HEK293 (cell line): ENCODE results near the gene TMED4.
"Not testable (repeated sequence)": the region's sequence is repeated elsewhere in the genome, so short reads cannot be mapped to it uniquely, and the experiment has no call there.

Experiments used
- CTCF ChIA-PET: fragments of 350-600 bp; formaldehyde crosslinking; extraction: SDS; loops from one replicate; lab custom pipeline; 2021; ENCODE audit warnings: antibody characterized with exemption; lab: Yijun Ruan, JAX
- POLR2A ChIA-PET: fragments of 300-600 bp; formaldehyde crosslinking; extraction: SDS; loops from one replicate; lab custom pipeline; 2020; ENCODE audit warnings: antibody characterized with exemption, inconsistent platforms; lab: Yijun Ruan, JAX
- H3K27ac ChIP-seq: fragments of 200-500 bp; sonication (Bioruptor generic); 2 replicates; pipeline ENCODE4 v1.5.1; 2014; ENCODE audit warnings: low read depth, low read length, control low read depth, inconsistent platforms; ENCODE audit errors: extremely low read depth
- H3K36me3 ChIP-seq, 2 experiments: fragments of 200-500 bp in 1 of 2; sonication (Bioruptor generic) in 1 of 2; 1 replicate in 1 of 2; 2 replicates in 1 of 2; pipeline ENCODE4 v1.5.1; 2014 to 2017; ENCODE audit warnings: inconsistent platforms in 2 of 2, low read length in 2 of 2; ENCODE audit not compliant: control insufficient read depth in 2 of 2, insufficient read depth in 1 of 2
- H3K4me1 ChIP-seq: fragments of 200-500 bp; sonication (Bioruptor generic); 2 replicates; pipeline ENCODE4 v1.5.1; 2014; ENCODE audit warnings: mild to moderate bottlenecking, low read length, inconsistent platforms; ENCODE audit not compliant: control insufficient read depth, insufficient read depth
- H3K4me3 ChIP-seq: 2 replicates; pipeline ENCODE4 v1.5.1; 2011; ENCODE audit warnings: low read depth, mild to moderate bottlenecking, control low read depth, low read length, moderate library complexity
- H3K9me3 ChIP-seq: fragments of 200-500 bp; sonication (Bioruptor generic); 2 replicates; pipeline ENCODE4 v1.5.1; 2014; ENCODE audit warnings: low read depth, low read length, inconsistent platforms; ENCODE audit not compliant: control insufficient read depth, insufficient read depth
- KLF1 ChIP-seq: fragments of 450-650 bp; formaldehyde crosslinking; IDR thresholded peaks from 2 replicates; pipeline ENCODE4 v1.5.1; 2016; ENCODE audit warnings: missing biosample characterization, missing genetic modification characterization
- SP7 ChIP-seq: fragments of 450-650 bp; formaldehyde crosslinking; IDR thresholded peaks from 2 replicates; pipeline ENCODE4 v1.5.1; 2016; ENCODE audit warnings: missing biosample characterization, missing genetic modification characterization
- ZBTB17 ChIP-seq: fragments of 450-650 bp; formaldehyde crosslinking; IDR thresholded peaks from 2 replicates; pipeline ENCODE4 v1.5.1; 2016; ENCODE audit warnings: missing biosample characterization, missing genetic modification characterization
- ZNF10 ChIP-seq: fragments of 450-650 bp; formaldehyde crosslinking; IDR thresholded peaks from 2 replicates; pipeline ENCODE4 v1.5.1; 2017; ENCODE audit warnings: missing biosample characterization, missing genetic modification characterization
- ZNF133 ChIP-seq: fragments of 450-650 bp; formaldehyde crosslinking; IDR thresholded peaks from 2 replicates; pipeline ENCODE4 v1.5.1; 2016; ENCODE audit warnings: missing biosample characterization, missing genetic modification characterization
- ZNF202 ChIP-seq: fragments of 450-650 bp; formaldehyde crosslinking; IDR thresholded peaks from 2 replicates; pipeline ENCODE4 v1.5.1; 2016; ENCODE audit warnings: missing biosample characterization, missing genetic modification characterization, borderline replicate concordance
- ZNF623 ChIP-seq: fragments of 450-650 bp; formaldehyde crosslinking; IDR thresholded peaks from 2 replicates; pipeline ENCODE4 v1.5.1; 2016; ENCODE audit warnings: missing biosample characterization, missing genetic modification characterization
- ZNF654 ChIP-seq: fragments of 450-650 bp; formaldehyde crosslinking; IDR thresholded peaks from 2 replicates; pipeline ENCODE4 v1.5.1; 2016; ENCODE audit warnings: low read depth, missing biosample characterization, missing genetic modification characterization
- ZNF76 ChIP-seq: fragments of 450-650 bp; formaldehyde crosslinking; IDR thresholded peaks from 2 replicates; pipeline ENCODE4; 2016; ENCODE audit warnings: low read depth, missing biosample characterization, missing genetic modification characterization, borderline replicate concordance
- TF ChIP-seq, protein P1 (sequence below): fragments of 450-650 bp; formaldehyde crosslinking; IDR thresholded peaks from 2 replicates; pipeline ENCODE4 v1.5.1; 2016; ENCODE audit warnings: missing biosample characterization, missing genetic modification characterization
- TF ChIP-seq, protein P2 (sequence below): fragments of 450-650 bp; formaldehyde crosslinking; IDR thresholded peaks from 2 replicates; pipeline ENCODE4 v1.5.1; 2016; ENCODE audit warnings: missing biosample characterization, missing genetic modification characterization
- TF ChIP-seq, protein P3 (sequence below): fragments of 450-650 bp; formaldehyde crosslinking; IDR thresholded peaks from 2 replicates; pipeline ENCODE4 v1.5.1; 2016; ENCODE audit warnings: missing biosample characterization, missing genetic modification characterization

Gene TMED4

DNA sequence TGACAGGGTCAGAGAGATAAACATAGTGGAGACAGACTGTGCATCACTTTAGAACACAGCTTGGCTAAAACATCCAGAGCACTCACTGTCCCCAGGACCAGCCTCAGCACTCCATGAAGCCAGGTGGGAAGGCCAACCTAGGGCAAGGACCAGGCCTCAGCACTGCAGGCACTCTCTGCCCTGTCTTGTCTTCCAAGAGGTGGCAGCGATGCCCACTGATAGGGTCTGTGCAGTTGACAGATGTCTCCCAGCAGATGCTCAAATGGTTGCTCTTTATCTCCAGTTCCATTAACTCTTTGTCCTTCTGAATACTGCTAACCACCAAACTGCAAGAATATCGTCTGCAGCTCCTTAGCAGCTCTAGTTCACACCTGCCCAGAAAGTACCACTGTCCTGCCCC, 17.4 kb downstream of the TMED4 start:
- H3K9me3 ChIP-seq = no peaks in the 10 kb centered on the region
- H3K4me1 ChIP-seq = no peaks in the 10 kb centered on the region; the same call in 1 of the 2 replicates
- TF ChIP-seq ZNF623 = no peak
- TF ChIP-seq ZNF202 = no peak
- TF ChIP-seq, protein P1, sequence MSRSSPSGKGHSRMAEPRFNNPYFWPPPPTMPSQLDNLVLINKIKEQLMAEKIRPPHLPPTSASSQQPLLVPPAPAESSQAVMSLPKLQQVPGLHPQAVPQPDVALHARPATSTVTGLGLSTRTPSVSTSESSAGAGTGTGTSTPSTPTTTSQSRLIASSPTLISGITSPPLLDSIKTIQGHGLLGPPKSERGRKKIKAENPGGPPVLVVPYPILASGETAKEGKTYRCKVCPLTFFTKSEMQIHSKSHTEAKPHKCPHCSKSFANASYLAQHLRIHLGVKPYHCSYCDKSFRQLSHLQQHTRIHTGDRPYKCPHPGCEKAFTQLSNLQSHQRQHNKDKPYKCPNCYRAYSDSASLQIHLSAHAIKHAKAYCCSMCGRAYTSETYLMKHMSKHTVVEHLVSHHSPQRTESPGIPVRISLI = no peak
- CTCF ChIA-PET = interaction anchor here (0.6 to 2.1 kb wide), 19 partner anchors 9 to 545 kb away, joined by 3 to 17 read pairs (median 5); partner anchors contain the start of genes DBNL, DDX56, H2AZ2 and NUDCD3
- no peak overlapping the region for H3K4me3 ChIP-seq
- no peak overlapping the region for H3K27ac ChIP-seq
- peaks cover 11 to 60% of the 10 kb centered on the region in 2 experiments; a peak in 2 of 3 replicates for H3K36me3 ChIP-seq
- POLR2A ChIA-PET = interaction anchor here (1.1 to 2.6 kb wide), 8 partner anchors 9 to 350 kb away, joined by 3 to 34 read pairs (median 4); partner anchors contain the start of genes DDX56, NUDCD3 and TMED4

DNA sequence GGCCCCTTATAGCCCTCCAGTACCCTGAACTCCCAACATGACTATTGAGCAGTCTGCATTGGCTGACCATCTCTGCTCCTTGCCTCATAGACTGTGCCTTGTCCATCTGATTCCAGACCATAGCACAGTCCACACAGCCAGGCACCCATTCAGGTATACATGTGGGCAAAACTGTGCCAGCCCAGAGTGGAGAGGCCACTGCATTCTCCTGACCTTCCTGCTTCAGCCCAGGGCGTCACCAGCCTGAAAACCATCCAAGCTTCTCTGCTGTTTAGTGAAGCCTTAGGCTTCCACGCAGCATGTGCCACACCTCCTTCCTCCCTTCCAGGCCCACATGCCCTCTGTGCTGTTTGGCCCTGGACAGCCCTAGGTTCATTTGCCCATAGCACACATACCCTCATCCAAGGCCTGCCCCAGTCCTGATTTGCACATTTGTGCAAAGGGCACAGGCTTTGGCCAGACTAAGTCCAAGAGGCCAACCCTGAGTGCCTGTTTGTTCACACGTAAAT, 18.8 kb downstream of the TMED4 start:
- Histone ChIP-seq H3K9me3 (no peaks in the 10 kb centered on the region), H3K4me3 (no peak overlapping the region), H3K36me3 (peaks cover 11 to 47% of the 10 kb centered on the region in 2 experiments; a peak in 2 of 3 replicates), H3K27ac (no peak overlapping the region), H3K4me1 (no peaks in the 10 kb centered on the region; the same call in 1 of the 2 replicates)
- POLR2A ChIA-PET = interaction anchor here (3.3 kb wide), 1 partner anchor 10 kb away, joined by 19 read pairs; the partner anchor contains the start of gene DDX56
- TF ChIP-seq, protein P2, sequence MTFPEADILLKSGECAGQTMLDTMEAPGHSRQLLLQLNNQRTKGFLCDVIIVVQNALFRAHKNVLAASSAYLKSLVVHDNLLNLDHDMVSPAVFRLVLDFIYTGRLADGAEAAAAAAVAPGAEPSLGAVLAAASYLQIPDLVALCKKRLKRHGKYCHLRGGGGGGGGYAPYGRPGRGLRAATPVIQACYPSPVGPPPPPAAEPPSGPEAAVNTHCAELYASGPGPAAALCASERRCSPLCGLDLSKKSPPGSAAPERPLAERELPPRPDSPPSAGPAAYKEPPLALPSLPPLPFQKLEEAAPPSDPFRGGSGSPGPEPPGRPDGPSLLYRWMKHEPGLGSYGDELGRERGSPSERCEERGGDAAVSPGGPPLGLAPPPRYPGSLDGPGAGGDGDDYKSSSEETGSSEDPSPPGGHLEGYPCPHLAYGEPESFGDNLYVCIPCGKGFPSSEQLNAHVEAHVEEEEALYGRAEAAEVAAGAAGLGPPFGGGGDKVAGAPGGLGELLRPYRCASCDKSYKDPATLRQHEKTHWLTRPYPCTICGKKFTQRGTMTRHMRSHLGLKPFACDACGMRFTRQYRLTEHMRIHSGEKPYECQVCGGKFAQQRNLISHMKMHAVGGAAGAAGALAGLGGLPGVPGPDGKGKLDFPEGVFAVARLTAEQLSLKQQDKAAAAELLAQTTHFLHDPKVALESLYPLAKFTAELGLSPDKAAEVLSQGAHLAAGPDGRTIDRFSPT = 0 out of 2 replicates have a peak, but pooled peaks have one; percentile 20
- no peak for TF ChIP-seq ZNF133 (tag by site-specific recombination)
- CTCF ChIA-PET = no interaction called here

DNA sequence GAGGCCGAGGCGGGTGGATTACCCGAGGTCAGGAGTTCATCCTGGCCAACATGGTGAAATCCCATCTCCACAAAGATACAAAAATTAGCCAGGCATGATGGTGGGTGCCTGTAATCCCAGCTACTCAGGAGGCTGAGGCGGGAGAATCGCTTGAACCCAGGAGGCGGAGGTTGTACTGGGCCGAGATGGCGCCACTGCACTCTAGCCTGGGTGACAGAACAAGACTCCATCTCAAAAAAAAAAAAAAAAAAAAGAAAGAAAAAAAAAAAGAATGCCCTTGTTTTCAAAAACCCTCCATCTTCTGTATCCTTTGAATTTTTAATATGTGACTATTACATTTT, 19.4 kb downstream of the TMED4 start:
- peaks cover 11 to 40% of the 10 kb centered on the region in 2 experiments; a peak in 2 of 3 replicates for H3K36me3 ChIP-seq
- CTCF ChIA-PET = interaction anchor here (1.3 kb wide), 1 partner anchor 322 kb away, joined by 3 read pairs; no protein-coding TSS in a partner anchor
- TF ChIP-seq, protein P1 = peak; percentile 62; the same call in 1 of the 2 replicates
- TF ChIP-seq KLF1 (tag by site-specific recombination) = 0 out of 2 replicates have a peak, but pooled peaks have one; percentile 7
- TF ChIP-seq, all 188 proteins: peak for 2; not testable (repeated sequence) for 186
- not testable (repeated sequence) for H3K4me1 ChIP-seq, H3K9me3 ChIP-seq, H3K27ac ChIP-seq, H3K4me3 ChIP-seq
- POLR2A ChIA-PET = interaction anchor here (3.3 kb wide), 1 partner anchor 10 kb away, joined by 19 read pairs; the partner anchor contains the start of gene DDX56

DNA sequence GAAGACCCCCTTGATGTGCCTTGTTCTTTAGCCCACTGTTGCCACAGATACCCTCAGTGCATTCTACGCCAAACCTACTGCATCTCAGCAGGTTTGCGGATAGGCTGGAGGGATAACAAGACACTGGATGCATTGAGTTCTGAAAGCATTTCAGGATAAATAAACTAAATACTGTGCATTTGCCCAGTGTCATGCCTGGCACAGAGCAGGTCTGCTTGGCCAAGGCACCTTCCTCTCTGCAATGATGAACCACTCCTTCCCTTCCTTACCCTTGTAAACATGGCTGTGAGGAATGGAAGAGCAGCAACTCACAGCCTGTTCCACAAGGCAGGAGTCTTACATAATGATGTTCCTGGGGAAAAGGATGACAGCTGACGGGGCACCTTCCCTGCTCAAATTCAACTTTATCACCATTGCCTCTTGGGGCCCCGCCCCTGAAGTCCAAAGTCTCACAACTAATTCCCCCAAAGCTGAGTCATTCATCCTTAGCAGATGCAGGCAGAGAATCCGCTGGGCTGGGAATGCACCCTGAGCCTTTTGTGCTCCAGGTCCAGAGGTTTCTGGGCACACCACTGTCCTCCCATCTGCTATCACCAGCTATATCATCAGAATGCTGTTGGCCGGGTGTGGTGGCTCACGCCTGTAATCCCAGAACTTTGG, 19.9 kb downstream of the TMED4 start:
- ChIA-PET CTCF (interaction anchor here (1.3 kb wide), 1 partner anchor 321 kb away, joined by 3 read pairs; no protein-coding TSS in a partner anchor), POLR2A (interaction anchor here (0.6 to 3.3 kb wide), 2 partner anchors 11 to 435 kb away, joined by 4 to 19 read pairs; partner anchors contain the start of gene DDX56)
- Histone ChIP-seq H3K27ac (no peak overlapping the region), H3K4me1 (no peaks in the 10 kb centered on the region; the same call in 1 of the 2 replicates), H3K9me3 (no peaks in the 10 kb centered on the region), H3K4me3 (no peak overlapping the region), H3K36me3 (peaks cover 8 to 35% of the 10 kb centered on the region in 2 experiments; a peak in 2 of 3 replicates)
- TF ChIP-seq KLF1 (tag by site-specific recombination) (0 out of 2 replicates have a peak, but pooled peaks have one; percentile 28), ZNF76 (tag by site-specific recombination) (peak; percentile 30; the same call in 1 of the 2 replicates), ZNF10 (peak; percentile 88), ZBTB17 (peak; percentile 66), SP7 (tag by site-specific recombination) (peak; percentile 53), ZNF654 (no peak)
- TF ChIP-seq, protein P3, sequence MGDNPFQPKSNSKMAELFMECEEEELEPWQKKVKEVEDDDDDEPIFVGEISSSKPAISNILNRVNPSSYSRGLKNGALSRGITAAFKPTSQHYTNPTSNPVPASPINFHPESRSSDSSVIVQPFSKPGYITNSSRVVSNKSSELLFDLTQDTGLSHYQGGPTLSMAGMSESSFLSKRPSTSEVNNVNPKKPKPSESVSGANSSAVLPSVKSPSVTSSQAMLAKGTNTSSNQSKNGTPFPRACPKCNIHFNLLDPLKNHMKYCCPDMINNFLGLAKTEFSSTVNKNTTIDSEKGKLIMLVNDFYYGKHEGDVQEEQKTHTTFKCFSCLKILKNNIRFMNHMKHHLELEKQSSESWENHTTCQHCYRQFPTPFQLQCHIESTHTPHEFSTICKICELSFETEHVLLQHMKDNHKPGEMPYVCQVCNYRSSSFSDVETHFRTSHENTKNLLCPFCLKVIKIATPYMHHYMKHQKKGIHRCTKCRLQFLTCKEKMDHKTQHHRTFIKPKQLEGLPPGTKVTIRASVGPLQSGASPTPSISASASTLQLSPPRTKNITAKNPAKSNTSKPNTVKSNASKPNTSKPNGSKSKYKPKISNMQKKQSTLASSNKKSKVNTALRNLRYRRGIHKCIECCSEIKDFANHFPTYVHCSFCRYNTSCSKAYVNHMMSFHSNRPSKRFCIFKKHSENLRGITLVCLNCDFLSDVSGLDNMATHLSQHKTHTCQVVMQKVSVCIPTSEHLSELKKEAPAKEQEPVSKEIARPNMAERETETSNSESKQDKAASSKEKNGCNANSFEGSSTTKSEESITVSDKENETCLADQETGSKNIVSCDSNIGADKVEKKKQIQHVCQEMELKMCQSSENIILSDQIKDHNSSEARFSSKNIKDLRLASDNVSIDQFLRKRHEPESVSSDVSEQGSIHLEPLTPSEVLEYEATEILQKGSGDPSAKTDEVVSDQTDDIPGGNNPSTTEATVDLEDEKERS (tag by site-specific recombination) = no peak
